Stimulated activated CD4-positive, alpha-beta T cell treated with anti-CD3 and anti-CD28 coated beads, Interleukin-2, amount 100 ng/mL, for 24 hours (primary cell): ENCODE measurements around the gene EGF.

Source experiments
- DNase-seq, 2 donors: peaks; one replicate each; pipeline ENCODE4 v3.0.0-alpha.2; 2020

Gene EGF

DNA sequence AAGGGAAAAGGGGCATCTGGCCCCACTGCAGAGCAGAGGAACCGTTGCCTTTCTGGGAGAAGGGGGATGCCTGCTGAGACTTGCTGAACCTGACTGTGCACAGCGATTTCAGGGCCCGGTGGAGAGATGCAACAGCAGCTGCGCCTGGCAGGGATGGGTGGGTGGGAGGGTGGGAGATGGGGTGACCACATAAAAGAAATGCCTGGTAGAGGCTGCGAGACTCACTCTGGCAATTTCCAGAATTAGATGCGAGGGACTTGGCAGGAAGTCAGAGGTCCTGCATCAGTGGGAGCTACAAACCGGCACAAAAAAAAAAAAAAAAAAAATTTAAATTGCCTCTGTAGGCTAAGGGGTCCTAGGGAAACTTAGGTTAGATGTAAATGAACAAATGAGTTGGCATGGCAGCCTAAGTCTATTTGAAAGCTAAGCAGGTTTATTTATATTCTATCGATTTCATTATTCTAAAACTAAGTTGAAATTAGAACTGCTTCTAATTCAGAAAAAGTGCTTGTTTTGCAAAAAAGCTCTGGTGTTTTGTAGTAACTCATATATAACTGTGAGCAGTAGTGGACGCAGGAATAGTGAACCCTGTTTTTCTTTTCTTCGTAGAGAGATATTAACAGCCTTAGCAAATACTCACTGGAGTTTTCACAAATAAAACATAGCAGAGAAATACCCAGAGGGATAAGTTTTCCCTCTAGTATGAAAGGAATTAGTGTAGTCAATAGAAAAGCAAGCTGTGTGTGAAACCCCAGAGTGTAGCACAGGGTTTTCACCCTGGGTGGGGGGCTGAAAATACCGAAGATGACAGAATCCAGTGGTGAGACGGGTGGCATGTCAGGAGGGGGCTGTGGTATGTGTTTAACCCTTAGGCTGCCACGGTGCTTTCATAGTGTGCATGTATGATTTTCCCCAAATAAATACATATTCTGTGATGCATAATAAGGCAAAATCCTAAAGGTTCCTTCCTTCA is 130.1 kb downstream of the EGF start:
- DNase-seq: no peak

DNA sequence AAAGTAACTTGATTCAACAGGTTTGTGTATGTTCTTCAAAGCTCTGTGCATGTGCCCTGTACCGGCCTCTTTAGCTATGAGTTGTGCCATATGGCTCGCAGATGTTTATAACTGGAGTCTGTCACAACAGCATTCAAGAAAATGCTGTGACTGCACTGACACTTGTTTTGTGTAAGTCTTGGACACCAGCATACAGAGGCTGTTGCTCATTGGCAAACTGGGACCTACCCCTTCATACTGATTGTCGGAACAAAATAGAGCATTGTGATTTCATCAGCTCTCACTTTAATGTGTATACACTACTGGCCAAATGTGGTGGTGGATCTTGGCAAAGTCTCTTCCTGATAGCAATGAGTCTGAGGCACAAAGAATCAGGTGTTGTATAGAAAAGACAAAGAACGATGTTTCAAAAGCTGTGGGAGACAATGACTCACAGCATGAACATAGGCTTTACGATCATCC is 133.9 kb downstream of the EGF start:
- DNase-seq: no peak

DNA sequence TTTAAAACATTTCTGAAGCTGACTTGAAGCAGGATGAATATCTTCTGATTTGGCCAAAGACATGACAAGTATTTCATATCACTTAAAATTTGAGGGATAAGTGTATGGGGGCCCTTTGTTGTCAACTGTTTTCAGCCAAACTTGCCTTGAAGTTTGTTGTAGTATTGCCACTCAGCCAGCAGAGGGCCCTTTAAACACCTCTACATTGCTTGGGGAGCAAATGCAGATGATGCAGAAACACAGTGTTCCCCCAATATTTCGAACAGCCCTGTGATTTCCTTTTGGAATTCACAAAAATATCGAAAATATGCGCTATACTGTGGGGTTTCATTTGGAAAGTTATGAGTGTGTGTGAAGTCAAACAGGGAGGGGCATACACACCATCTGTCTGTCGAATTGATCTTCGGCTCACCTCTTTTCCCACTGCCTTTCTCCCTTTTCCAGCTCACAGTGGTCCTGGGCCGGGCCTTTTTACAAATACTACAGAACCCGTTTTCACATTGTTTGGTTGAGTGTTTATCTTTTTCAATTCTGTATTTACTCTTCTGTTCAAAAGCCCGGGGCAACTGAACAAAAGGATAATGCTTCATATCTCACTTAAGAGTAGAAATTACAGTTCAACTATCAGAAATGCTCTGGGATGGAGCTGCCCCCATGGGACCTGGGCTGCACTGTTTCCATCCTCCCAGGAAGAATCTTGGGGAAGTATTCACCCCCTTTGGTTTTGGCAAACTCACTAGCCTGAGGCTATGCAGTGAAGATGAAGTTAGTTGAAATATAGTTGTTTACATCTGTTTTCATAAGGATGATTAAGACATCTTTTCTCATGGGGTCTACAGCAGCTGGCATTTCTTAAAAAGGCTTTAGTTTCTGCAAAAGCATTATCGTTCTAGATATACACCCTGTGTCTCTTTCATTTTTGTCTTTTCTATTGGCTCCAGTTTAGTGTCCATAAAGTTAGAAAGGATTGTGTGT is 137.6 kb downstream of the EGF start:
- peak; percentile 48 to 60 for DNase-seq

DNA sequence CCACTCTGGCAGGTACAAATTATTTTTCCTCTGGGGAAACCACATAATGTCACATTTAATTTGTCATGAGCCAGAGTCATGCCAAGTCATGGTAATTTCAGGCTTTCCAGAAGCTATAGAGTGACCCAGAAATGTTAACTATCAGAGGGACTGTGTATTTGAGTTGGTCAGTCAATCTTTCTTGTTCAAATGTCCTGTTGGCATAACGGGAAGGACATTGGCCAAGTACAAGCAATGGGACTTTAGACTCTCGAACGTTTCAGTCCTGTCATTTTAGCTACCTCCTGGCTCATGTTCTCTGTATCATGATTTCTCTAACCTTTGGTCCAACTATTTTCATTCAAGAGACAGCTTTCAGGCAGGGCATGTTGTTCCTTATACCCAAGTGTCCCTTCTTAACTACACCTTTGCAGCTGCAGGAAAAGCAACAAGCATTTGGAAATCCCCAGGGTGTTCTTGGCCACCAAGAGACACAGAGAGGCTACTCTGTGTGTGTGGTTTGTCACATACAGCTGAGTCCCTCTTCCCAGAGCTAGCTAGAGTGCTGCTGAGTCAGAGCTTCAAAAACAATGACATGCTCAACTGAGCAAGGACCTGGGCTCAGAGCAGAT is 142.6 kb downstream of the EGF start:
- DNase-seq: no peak

DNA sequence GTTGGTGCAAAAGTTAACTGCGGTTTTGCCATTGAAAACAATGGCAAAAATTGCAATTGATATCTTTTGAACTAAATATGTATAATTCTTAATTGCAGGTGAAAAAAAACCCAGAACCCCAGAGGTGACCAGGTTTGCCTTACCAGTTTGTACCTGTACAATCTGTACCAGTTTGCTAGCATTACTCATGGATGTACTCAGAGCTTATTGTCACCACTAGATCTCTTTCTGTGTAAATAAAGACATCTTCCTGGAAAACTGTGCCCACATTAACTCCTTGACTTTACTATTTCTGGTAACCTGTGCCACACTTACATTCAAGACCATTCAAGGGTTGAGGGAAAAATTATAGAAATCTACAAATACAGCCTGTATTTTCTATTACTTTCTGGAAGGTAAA is 146.0 kb downstream of the EGF start:
- DNase-seq: no peak

DNA sequence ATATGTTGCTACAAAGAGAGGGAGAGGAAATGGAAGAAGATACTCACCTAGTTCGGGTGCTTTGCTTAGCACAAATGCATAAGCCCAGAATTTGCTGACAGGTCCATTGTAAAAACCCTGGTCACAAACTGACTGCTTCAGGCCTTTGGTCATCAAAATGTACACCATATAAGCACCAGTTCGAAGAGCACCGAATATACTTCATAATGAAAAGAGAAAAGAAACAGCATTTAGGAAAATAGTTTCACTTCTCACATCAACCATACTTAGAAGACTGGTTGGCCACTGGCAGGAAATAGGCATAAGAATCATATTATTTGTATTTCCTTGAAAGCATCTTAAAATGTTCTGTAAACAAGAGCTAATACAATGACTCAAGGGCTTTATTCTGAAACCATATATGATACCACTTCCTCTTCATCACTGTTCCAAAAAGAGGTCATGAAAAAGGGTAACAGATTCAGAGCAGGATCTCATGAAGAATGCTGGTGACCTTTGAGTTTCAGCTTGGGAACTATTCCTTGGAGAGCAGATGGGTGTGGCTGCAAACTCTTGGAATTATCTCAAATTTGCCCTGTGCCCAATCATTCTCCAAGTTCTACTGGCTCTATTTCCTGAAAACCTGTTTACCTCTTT is 147.0 kb downstream of the EGF start:
- DNase-seq: no peak

DNA sequence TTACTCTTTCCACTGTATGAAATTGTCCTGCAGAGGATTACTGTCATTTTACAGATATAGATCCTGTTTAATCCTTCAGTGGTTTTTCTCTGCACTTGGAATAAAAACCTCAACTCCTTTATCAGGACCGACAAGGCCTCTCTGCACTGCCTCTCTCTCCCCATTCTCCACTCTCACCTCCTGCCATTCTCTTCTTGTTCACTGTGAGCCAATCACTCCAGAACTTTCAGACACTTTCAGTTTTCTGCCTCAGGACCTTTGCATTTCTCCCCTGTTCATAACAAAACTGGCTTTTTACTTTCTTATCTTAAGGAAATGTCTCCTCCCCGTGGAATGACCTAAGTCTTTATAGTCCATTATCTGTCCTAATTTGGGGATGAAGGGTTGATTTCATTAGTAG is 148.4 kb downstream of the EGF start:
- DNase-seq: no peak
